GM12873 (cell line): Measurements from ENCODE around the gene DOK5.

Experiments used
- TF ChIP-seq, protein P1 (sequence below): IDR thresholded peaks from 2 replicates; pipeline ENCODE4 v1.5.1; 2012; ENCODE audit warnings: low read depth, mild to moderate bottlenecking, moderate library complexity, low read length, control low read depth; ENCODE audit not compliant: insufficient read depth; ENCODE audit errors: missing control alignments

The DOK5 gene

DNA sequence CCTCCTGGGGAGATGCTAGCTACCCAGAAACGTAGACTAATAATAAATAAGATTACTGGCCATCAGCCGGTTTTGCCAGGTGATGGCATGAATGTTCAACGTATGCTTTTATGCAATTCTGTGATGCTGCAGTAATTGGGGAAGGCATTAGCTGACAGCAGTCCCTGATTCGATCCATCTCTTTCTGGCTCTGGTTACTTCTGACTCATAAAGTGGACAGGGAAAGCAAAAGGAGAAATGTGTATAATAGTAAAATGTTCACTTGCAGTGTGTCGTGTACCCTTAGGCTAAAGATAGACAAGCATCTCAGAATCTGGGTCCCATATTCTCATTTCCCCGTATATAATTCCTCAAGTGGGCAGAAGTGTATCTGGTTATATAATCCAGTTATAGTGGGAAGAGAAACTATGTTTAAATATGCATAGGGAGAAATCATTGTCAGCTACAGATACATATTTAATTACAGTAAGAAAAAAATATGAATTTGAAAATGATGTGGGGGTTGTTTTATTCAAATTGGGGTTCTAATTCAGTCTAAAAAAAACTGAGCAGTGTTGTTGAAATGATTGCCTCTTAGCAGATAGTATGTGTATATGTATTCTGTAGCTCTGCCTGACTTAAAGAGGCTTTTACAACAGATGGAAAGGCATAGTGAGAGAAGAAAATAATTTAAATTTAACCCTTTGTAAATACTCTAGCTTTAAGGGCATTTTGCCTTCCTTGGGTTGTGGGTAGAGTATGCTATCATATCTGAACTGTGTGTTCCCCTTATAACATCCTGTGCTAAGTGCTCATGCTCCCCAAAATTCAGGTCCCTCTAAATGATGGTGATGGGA, 40.6 kb downstream of the DOK5 start:
- TF ChIP-seq, protein P1, sequence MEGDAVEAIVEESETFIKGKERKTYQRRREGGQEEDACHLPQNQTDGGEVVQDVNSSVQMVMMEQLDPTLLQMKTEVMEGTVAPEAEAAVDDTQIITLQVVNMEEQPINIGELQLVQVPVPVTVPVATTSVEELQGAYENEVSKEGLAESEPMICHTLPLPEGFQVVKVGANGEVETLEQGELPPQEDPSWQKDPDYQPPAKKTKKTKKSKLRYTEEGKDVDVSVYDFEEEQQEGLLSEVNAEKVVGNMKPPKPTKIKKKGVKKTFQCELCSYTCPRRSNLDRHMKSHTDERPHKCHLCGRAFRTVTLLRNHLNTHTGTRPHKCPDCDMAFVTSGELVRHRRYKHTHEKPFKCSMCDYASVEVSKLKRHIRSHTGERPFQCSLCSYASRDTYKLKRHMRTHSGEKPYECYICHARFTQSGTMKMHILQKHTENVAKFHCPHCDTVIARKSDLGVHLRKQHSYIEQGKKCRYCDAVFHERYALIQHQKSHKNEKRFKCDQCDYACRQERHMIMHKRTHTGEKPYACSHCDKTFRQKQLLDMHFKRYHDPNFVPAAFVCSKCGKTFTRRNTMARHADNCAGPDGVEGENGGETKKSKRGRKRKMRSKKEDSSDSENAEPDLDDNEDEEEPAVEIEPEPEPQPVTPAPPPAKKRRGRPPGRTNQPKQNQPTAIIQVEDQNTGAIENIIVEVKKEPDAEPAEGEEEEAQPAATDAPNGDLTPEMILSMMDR: no peak

DNA sequence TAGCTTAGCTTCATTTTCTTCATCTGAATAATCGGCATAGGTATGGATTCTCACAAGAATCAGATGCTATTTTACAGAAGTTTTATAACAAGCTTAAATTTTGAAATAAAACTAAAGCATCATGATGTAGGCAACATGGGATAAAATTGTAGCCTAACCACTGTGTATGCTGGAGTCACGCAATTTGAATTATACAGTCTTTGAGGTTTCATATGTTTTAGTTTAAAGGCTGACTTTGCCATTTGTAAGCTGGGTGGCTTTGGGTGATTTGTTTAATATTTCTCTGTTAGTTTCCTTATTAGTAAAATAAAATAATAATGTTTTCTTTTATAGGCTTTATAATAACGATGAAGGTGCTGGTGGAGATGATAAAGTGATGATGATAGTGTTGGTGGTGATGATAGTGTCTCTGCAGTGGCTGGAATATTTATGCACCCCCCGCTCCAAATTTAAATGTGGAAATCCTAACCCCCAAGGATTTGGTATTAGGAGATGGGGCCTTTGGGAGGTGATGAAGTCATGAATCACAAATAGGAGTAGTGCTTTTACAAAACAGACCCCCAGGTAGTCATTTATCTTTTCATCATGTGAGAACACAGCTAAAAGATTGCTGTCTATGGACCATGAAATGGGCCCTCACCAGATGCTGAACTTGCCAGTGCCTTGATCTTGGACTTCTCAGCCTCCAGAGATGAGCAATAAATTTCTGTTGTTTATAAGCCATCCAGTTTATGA, 42.0 kb downstream of the DOK5 start:
- TF ChIP-seq, protein P1: no peak

DNA sequence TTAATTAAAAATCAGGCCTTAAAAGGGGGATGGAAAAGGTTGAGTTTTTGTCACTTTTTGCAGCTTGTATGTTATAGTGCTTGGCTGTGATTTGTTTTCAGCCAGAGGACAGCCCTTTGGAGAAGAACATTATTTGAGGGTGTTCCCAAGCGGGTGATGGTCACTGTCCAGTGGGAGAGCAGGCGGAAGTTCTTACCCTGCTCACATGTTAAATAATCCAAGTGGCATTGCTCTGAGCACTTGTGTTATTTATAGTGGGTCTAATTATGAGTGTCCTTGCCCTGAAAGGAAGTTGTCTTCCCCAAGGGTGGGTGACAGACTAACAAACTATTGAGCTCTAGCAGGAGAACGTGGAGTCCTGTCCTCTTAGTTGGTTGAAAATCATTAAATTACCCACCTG, 49.5 kb downstream of the DOK5 start:
- TF ChIP-seq, protein P1: no peak

DNA sequence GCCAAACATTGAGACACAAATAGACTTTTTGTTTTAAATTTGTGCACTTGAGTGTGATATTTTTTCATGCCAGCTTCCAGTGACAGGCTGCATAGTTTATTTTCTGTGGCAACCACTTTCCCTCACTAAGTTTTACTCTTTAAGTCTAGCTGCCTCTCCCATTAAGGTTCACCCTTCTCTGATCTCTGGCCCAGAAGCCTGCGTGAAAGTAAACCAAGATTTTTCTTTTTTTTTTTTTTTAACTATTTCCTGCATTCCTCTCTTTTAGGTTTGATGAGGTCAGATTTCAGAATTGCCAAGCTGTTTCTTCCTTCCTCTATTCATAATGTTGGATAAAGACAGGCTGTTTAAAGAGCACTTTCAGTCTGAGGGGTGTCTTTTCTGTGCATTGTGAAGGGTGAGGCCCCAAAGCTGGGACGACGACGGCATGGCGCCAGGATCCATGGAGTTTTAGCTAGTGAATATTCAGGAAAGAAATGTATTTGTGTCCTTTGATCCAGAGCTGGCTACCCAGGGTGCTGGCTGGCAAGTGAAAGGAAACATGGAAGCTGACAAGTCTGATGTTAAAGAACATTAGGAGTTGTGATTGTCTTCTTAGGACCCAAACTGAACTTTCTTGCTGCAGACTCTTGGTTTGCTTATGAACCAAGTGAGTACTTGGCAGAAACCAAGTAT, 50.7 kb downstream of the DOK5 start:
- TF ChIP-seq, protein P1: no peak

DNA sequence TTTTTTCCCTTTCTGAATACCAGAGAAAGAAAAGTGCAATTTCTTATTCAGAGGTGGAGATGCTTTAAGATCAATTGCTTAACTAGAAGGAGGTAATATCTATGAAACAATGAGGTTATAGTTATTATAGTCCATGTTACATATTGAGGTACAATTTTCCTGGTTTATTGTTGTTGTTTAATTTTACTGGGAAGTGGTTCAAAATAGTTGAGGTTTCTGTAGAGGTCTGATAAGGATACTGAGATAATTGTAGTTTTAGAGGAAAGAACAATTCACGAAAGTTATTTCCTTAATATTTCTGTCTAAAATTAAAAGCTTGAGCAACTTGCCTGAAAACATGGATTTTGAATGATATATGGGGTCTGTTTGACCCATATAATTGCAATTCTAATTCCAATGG, 51.4 kb downstream of the DOK5 start:
- TF ChIP-seq, protein P1: no peak

DNA sequence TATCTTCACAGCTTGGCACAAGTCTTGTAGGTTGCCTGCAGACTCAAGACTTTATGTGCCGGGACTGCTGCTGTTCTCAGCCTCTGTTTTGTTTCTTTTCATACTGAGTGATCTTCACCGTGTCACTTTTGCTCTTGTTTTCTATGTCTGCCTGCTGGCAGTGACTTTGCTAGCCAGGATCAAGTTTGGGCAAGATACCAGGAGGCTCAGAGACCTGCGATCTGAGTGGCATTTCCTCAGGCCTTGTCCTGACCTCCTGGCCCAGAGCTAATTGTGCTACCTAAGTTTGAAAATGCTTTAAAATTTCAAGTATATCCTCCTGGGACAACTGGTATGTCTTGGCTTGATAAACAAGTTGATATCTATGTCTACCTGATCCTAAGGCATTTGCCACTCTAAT, 57.2 kb downstream of the DOK5 start:
- TF ChIP-seq, protein P1: no peak

DNA sequence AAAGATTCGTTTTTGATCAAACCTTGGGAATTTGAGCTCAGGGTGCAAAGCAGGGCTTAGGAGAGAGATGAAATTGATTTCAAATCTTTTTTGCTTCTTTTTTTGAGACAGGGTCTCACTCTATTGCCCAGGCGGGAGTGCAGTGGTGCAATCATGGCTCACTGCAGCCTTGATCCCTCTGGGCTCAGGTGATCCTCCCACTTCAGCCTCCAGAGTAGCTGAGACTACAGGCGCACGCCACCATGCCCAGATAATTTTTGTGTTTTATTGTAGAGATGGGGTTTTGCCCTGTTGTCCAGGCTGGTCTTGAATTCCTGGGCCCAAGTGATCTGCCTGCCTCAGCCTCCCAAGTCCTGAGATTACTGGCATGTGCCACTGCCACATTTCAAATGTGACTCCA, 58.7 kb downstream of the DOK5 start:
- TF ChIP-seq, protein P1: no peak
